ENCODE results near the gene RIPK4. TPM values are rescaled to one million over a fixed set of nuclear protein-coding genes. Genes with fewer than 3 reads are reported as not detected.

The RIPK4 gene
- total RNA-seq, 1 donor from 2014 or later = 0.07 TPM

DNA sequence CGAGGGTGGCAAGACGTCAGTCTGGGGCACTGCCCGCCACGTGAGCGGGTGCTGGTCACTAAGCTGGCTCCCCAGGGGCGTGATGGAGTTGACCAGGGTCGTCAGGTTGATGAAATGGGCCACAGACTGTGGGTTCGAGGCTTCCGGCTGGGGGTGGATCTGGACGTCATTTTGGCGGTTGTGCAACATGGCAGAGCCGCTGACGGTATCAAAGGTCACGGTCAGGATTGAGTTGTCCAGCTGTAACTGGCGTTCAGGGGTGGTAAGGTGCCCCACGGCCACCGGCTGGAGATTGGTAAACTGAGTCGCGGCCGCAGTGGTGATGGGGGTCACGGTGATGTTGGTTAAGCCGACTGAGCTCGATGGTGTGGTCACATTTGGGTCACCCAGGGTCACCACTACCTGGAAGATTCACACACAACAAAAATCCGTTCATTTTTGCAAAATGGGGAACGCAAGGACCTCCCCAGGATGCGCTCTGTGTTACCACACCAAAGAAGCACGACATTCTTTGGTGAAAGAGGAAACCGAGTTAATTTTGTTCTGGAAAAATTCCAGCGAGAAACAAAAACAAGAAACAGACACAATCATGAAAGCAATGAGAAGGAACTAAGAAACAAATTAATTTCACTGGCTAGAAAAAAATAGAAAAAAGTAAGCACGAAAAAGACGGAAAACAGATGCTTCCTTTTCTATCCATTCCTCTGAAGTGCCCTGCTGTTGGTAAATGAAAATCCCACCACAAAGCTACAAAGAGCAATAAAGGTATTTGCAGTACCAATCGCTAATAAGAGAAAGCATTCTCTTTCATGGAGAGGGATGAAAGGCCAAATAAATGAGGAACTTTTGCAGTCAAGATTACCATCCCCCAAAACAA, 34.7 kb upstream of the RIPK4 start:
- TF ChIP-seq, protein P1, sequence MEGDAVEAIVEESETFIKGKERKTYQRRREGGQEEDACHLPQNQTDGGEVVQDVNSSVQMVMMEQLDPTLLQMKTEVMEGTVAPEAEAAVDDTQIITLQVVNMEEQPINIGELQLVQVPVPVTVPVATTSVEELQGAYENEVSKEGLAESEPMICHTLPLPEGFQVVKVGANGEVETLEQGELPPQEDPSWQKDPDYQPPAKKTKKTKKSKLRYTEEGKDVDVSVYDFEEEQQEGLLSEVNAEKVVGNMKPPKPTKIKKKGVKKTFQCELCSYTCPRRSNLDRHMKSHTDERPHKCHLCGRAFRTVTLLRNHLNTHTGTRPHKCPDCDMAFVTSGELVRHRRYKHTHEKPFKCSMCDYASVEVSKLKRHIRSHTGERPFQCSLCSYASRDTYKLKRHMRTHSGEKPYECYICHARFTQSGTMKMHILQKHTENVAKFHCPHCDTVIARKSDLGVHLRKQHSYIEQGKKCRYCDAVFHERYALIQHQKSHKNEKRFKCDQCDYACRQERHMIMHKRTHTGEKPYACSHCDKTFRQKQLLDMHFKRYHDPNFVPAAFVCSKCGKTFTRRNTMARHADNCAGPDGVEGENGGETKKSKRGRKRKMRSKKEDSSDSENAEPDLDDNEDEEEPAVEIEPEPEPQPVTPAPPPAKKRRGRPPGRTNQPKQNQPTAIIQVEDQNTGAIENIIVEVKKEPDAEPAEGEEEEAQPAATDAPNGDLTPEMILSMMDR (IDR thresholded peaks at IDR 0.05) = no peak
- no peak overlapping the region for H3K4me3 Mint-ChIP-seq
- H3K4me1 Mint-ChIP-seq = no peaks in the 10 kb centered on the region
- POLR2A ChIA-PET = no interaction called here
- no peaks in the 10 kb centered on the region for H3K27me3 Mint-ChIP-seq
- H3K9me3 Mint-ChIP-seq = no peaks in the 10 kb centered on the region
- DNase-seq = no peak
- H3K27ac Mint-ChIP-seq = no peak overlapping the region
- intact Hi-C loops (cut with micrococcal nuclease) = no loop called here
- ATAC-seq (ENCODE audit: low read depth) = no peak
- CTCF ChIA-PET = no interaction called here
- H3K36me3 Mint-ChIP-seq (ENCODE audit: low read depth) = peaks cover 68% of the 10 kb centered on the region

DNA sequence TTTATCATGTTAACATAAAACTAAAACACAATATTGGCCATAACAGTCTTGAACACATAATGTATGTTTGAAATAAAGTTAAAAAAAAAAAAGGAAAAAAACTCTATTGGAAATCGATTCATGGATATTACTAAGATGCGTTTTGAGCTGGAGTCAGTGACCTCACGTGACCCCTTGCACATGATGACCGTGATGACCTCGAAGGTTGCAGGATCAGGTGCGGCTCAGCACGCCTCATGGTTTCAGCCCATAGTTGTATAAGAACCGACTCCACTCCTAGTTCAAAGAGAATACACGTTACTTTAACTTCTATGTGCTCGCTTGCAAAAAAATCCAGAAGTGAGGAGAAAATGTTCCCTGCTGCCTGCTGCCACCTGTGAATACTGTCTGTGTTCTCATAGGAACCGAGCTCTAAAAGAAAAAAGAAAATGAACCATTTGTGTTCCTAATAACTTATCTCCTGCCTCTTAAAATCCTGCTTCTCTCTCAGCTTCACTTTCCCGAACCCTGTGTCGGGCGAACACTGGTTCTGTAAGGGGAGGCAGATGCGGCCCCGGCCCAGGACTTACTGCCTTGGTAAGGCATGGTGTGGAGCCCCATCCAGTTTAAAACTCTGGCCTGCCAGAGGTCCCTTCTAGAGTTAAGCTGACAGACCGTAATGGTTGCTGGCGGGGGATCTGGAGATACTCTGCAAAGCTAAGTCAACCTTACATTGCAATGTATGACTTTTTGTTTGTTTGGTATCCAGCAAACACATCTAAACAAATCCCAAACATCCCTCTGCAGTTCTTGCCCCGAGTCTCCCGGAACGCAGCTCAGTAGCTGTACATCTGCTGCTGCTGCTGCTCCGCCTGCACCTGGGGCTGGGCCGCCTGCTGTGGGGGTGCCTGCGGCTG, 33.8 kb upstream of the RIPK4 start:
- H3K9me3 Mint-ChIP-seq = no peaks in the 10 kb centered on the region
- ChIA-PET POLR2A (no interaction called here), CTCF (no interaction called here)
- TF ChIP-seq, protein P1 (IDR thresholded peaks at IDR 0.05) = no peak
- H3K36me3 Mint-ChIP-seq (ENCODE audit: low read depth) = peaks cover 68% of the 10 kb centered on the region
- H3K4me3 Mint-ChIP-seq = no peak overlapping the region
- DNase-seq (no peak), ATAC-seq (ENCODE audit: low read depth) (no peak)
- H3K27me3 Mint-ChIP-seq = no peaks in the 10 kb centered on the region
- no peaks in the 10 kb centered on the region for H3K4me1 Mint-ChIP-seq
- H3K27ac Mint-ChIP-seq = no peak overlapping the region
- intact Hi-C loops (cut with micrococcal nuclease) = no loop called here

DNA sequence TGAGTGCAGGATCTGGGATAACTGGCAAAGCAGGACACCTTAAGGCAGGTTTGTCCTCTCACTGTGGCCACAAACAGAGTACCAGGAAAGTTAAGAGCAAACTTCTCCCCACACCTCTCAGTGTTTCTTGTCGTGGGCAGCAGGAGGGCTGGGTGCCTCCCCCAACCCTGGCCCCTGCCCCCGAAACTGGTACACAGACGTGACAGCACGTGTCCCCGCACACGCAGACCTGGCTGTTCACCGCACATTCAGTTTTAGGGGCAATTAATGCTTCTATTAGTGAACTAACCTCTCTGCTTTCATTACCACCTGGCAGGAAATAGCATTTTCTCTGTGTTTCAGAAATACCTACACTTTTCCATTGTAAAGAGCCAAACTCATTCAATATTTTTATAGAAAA, 32.9 kb upstream of the RIPK4 start:
- Mint-ChIP-seq H3K27ac (no peak overlapping the region), H3K27me3 (no peaks in the 10 kb centered on the region), H3K4me3 (no peak overlapping the region), H3K9me3 (no peaks in the 10 kb centered on the region), H3K36me3 (ENCODE audit: low read depth) (peaks cover 63% of the 10 kb centered on the region), H3K4me1 (no peaks in the 10 kb centered on the region)
- POLR2A ChIA-PET = no interaction called here
- ATAC-seq (ENCODE audit: low read depth) (no peak), DNase-seq (no peak)
- CTCF ChIA-PET = no interaction called here
- TF ChIP-seq, protein P1 (IDR thresholded peaks at IDR 0.05) = no peak
- intact Hi-C loops (cut with micrococcal nuclease) = no loop called here

DNA sequence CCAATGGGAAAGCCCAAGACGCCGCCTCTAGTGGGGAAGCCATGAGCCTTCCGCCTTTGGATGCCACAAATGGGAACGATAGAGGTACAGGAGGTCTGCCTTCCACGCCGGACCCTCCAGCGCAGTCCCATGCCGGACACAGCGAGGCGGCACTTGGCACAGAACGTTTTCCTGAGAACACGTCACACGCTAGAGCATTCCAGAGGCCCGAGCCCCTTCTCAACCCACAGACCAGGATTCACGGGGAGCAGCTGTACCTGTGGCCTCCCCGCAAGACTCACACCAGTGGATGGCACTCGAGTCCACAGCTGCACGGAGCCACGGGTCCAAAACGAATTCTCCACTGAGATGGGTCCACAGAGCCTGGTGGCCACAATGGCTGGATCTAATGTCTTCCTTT, 31.5 kb upstream of the RIPK4 start:
- peaks cover 54% of the 10 kb centered on the region for H3K36me3 Mint-ChIP-seq (ENCODE audit: low read depth)
- H3K9me3 Mint-ChIP-seq = peaks cover 2% of the 10 kb centered on the region
- peaks cover 2% of the 10 kb centered on the region for H3K27me3 Mint-ChIP-seq
- intact Hi-C loops (cut with micrococcal nuclease) = no loop called here
- CTCF ChIA-PET = no interaction called here
- no peak overlapping the region for H3K4me3 Mint-ChIP-seq
- TF ChIP-seq, protein P1 (IDR thresholded peaks at IDR 0.05) = no peak
- DNase-seq (no peak), ATAC-seq (ENCODE audit: low read depth) (no peak)
- no peaks in the 10 kb centered on the region for H3K4me1 Mint-ChIP-seq
- POLR2A ChIA-PET = no interaction called here
- no peak overlapping the region for H3K27ac Mint-ChIP-seq

DNA sequence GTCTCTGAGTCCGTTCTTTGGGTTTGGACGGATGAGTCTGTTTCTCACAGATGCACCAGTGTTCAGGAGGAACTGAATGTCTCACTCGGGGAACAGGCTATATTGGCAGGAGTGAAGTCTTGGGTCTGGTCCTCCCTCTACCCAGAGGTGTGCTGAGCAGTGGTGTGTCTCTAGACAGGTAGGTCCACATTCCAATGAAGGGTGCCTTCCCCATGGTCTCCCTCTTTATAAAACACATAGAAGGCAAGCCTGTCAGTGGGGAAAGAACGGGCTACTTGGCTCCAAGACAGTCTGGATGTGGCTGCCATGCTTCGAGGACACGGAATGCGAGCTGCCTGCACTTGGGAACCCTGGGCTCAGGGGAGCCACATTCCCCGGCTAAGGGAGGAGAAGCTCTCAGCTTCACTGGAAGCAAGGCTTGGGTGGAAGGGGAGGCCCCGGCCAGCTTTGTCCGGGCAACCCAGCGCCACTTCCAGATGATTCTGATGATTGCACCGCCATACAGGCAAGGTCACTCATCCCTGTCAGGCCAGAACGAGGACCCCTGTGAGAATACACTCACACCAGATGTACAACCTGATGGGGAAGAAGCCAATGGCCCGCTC, 29.7 kb upstream of the RIPK4 start:
- intact Hi-C loops (cut with micrococcal nuclease) = no loop called here
- H3K27ac Mint-ChIP-seq = no peak overlapping the region
- TF ChIP-seq, protein P1 (IDR thresholded peaks at IDR 0.05) = no peak
- ChIA-PET CTCF (no interaction called here), POLR2A (interaction anchor here (0.6 kb wide), 1 partner anchor 401 kb away, joined by 5 read pairs; no protein-coding TSS in a partner anchor)
- no peak for DNase-seq
- no peaks in the 10 kb centered on the region for H3K4me1 Mint-ChIP-seq
- H3K27me3 Mint-ChIP-seq = peaks cover 6% of the 10 kb centered on the region
- no peak overlapping the region for H3K4me3 Mint-ChIP-seq
- peaks cover 41% of the 10 kb centered on the region for H3K36me3 Mint-ChIP-seq (ENCODE audit: low read depth)
- ATAC-seq (ENCODE audit: low read depth) = no peak
- peaks cover 12% of the 10 kb centered on the region for H3K9me3 Mint-ChIP-seq

Data from activated B cell treated with CpG ODN at 0.5 μM for 24 hours (primary cell).